Neural crest cell (in vitro differentiated cells): ENCODE results near the gene OR52E6. TPM values are rescaled to one million over a fixed set of nuclear protein-coding genes. Genes with fewer than 3 reads are reported as not detected.
A peak's percentile ranks its signal among the peaks of the same experiment; 100 is the strongest.

Experiments used
- DNase-seq: peaks from one replicate; pipeline ENCODE4 v3.0.0; 2021; ENCODE audit warnings: low read depth, mixed read lengths, low spot score
- H3K27ac Mint-ChIP-seq: one replicate; pipeline ENCODE4 v1.8.0; 2021; ENCODE audit warnings: mild to moderate bottlenecking, mixed read lengths; ENCODE audit not compliant: unreplicated experiment
- H3K27me3 Mint-ChIP-seq: 2 replicates; pipeline ENCODE4 v1.8.0; 2021; ENCODE audit warnings: low read depth, mild to moderate bottlenecking, mixed read lengths
- H3K36me3 Mint-ChIP-seq: 2 replicates; pipeline ENCODE4 v1.8.0; 2021; ENCODE audit warnings: low read depth, mild to moderate bottlenecking, mixed read lengths
- H3K4me1 Mint-ChIP-seq: 2 replicates; pipeline ENCODE4 v1.8.0; 2021; ENCODE audit warnings: mixed read lengths
- H3K4me3 Mint-ChIP-seq: one replicate; pipeline ENCODE4 v1.8.0; 2021; ENCODE audit warnings: mild to moderate bottlenecking, mixed read lengths
- H3K9me3 Mint-ChIP-seq: 2 replicates; pipeline ENCODE4 v1.8.0; 2021; ENCODE audit warnings: mixed read lengths
- CTCF ChIP-seq: fragments of 200-600 bp; sonication (generic); conservative IDR thresholded peaks from 2 replicates; pipeline ENCODE4 v1.5.0; 2021; ENCODE audit warnings: antibody characterized with exemption, mild to moderate bottlenecking
- long read RNA-seq: library from polyadenylated mRNA; unstranded; transcript quantifications from one replicate; pipeline ENCODE4 v2.0.0, GENCODE V29; 2020
- total RNA-seq: library from RNA; stranded (reverse); gene quantifications from 2 replicates; pipeline ENCODE4 v1.2.1, GENCODE V29; 2021

OR52E6 gene
- not detected in 2 replicates for total RNA-seq
- long read RNA-seq, result 0 reads

GRCh38 chr11:5841797-5842196 is at the start of gene OR52E6:
Gene OR52E6, minus strand, starts transcription at chr11:5841897. Its CDS starts 0 bp downstream, at chr11:5841897.
- TF ChIP-seq CTCF, result no peak
- Mint-ChIP-seq H3K4me3 (no peak within 1 kb of the TSS), H3K27ac (no peak within 1 kb of the TSS), H3K4me1 (no peaks in the 10 kb centered on the region), H3K9me3 (no peaks in the 10 kb centered on the region), H3K27me3 (peaks cover 6% of the 10 kb centered on the region), H3K36me3 (no peaks in the 10 kb centered on the region)
- DNase-seq, result no peak

- Mint-ChIP-seq H3K36me3 (no peaks in the 10 kb centered on the region), H3K4me1 (no peaks in the 10 kb centered on the region), H3K4me3 (no peak overlapping the region), H3K9me3 (no peaks in the 10 kb centered on the region), H3K27ac (no peak overlapping the region), H3K27me3 (peaks cover 7% of the 10 kb centered on the region)
- no peak for DNase-seq
- TF ChIP-seq CTCF, result peak; percentile 72
These were observed 49.6 kb upstream of the OR52E6 start for GRCh38 chr11:5891216-5891800.

GRCh38 chr11:5887661-5888060 is 46.0 kb upstream of the OR52E6 start:
- no peaks in the 10 kb centered on the region for H3K36me3 Mint-ChIP-seq
- H3K4me1 Mint-ChIP-seq, result no peaks in the 10 kb centered on the region
- H3K27me3 Mint-ChIP-seq, result peaks cover 10% of the 10 kb centered on the region
- no peak for DNase-seq
- H3K4me3 Mint-ChIP-seq, result no peak overlapping the region
- no peaks in the 10 kb centered on the region for H3K9me3 Mint-ChIP-seq
- no peak for TF ChIP-seq CTCF
- no peak overlapping the region for H3K27ac Mint-ChIP-seq

GRCh38 chr11:5887172-5887571 is 45.5 kb upstream of the OR52E6 start:
- TF ChIP-seq CTCF, result no peak
- H3K4me3 Mint-ChIP-seq, result no peak overlapping the region
- no peaks in the 10 kb centered on the region for H3K4me1 Mint-ChIP-seq
- no peaks in the 10 kb centered on the region for H3K36me3 Mint-ChIP-seq
- no peaks in the 10 kb centered on the region for H3K9me3 Mint-ChIP-seq
- no peak for DNase-seq
- peaks cover 15% of the 10 kb centered on the region for H3K27me3 Mint-ChIP-seq
- H3K27ac Mint-ChIP-seq, result no peak overlapping the region

- H3K9me3 Mint-ChIP-seq, result no peaks in the 10 kb centered on the region
- no peak for TF ChIP-seq CTCF
- no peaks in the 10 kb centered on the region for H3K36me3 Mint-ChIP-seq
- no peaks in the 10 kb centered on the region for H3K4me1 Mint-ChIP-seq
- H3K27ac Mint-ChIP-seq, result no peak overlapping the region
- H3K27me3 Mint-ChIP-seq, result peaks cover 39% of the 10 kb centered on the region
- H3K4me3 Mint-ChIP-seq, result no peak overlapping the region
- no peak for DNase-seq
These were observed 40.1 kb upstream of the OR52E6 start for GRCh38 chr11:5881756-5882155.

GRCh38 chr11:5880329-5880728 is 38.6 kb upstream of the OR52E6 start, which contains the start of gene OR52E4:
Gene OR52E4, plus strand, starts transcription at chr11:5880629. Its CDS starts 3,664 bp downstream, at chr11:5884293.
- H3K36me3 Mint-ChIP-seq, result no peaks in the 10 kb centered on the region
- no peak within 1 kb of the TSS for H3K4me3 Mint-ChIP-seq
- no peak within 1 kb of the TSS for H3K27ac Mint-ChIP-seq
- no peak for TF ChIP-seq CTCF
- H3K27me3 Mint-ChIP-seq, result peaks cover 36% of the 10 kb centered on the region
- DNase-seq, result no peak
- H3K9me3 Mint-ChIP-seq, result no peaks in the 10 kb centered on the region
- H3K4me1 Mint-ChIP-seq, result no peaks in the 10 kb centered on the region
